ENCODE measurements around the gene OR56A1. TPM values are rescaled to one million over a fixed set of nuclear protein-coding genes. Genes with fewer than 3 reads are reported as not detected.
"Not testable (repeated sequence)": the region's sequence is repeated elsewhere in the genome, so short reads cannot be mapped to it uniquely, and the experiment has no call there.

Gene OR56A1, protein sequence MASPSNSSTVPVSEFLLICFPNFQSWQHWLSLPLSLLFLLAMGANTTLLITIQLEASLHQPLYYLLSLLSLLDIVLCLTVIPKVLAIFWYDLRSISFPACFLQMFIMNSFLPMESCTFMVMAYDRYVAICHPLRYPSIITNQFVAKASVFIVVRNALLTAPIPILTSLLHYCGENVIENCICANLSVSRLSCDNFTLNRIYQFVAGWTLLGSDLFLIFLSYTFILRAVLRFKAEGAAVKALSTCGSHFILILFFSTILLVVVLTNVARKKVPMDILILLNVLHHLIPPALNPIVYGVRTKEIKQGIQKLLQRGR
- polyA plus RNA-seq (ENCODE audit: insufficient read length in 10 of 10), result not detected
- long read RNA-seq, donor 1, result 0 reads
- long read RNA-seq, donor 2, result 0 reads
- long read RNA-seq, donor 3, result 0 reads
- long read RNA-seq, donor 4, result 0 reads
- long read RNA-seq, donor 5, result 0 reads
- long read RNA-seq, donor 6, result 0 reads
- long read RNA-seq, donor 7, result 0 reads
- long read RNA-seq, donor 8, partial matches to known transcripts, result 0 of 1 reads
- long read RNA-seq, donor 8, other reads (novel, unspliced or antisense), result 0 of 1 reads
- long read RNA-seq, donor 9, result 0 reads

DNA sequence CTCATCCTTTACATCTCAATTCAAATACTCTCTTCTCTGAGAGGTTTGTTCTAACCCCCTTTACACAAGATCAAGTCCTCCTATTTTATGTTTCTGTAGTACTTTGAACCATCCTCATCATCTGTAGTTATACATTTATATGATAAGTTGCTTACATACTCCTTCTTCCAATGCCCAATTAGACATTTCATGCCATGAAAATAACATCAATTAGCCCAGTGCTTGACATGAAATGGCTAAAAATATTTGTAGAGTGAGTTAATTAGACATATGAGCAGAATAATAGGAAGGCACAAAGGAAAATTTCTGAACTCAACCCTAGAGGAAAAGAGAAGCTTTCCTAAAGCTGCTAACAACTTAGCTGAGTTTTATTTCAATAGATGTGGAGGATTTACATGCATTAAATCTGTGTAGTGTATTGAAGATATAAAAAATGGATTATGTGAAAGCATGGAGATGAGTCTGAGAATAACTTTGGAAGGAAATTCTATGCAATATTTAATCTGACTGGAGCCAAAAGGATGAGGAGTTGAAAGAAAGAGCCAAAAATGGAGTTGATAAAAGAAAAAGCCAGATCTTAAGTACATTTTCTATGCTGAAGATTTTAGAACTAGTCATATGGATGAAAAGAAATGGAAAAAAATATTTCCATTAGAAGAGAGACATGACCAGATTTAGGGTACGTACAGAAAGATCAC, at the start of gene OR56A1:
Gene OR56A1 (minus strand): TSS at position 51 of the 698 bp plus-strand sequence. CDS start 3,066 bp downstream, outside the sequence.
- no peak for DNase-seq

DNA sequence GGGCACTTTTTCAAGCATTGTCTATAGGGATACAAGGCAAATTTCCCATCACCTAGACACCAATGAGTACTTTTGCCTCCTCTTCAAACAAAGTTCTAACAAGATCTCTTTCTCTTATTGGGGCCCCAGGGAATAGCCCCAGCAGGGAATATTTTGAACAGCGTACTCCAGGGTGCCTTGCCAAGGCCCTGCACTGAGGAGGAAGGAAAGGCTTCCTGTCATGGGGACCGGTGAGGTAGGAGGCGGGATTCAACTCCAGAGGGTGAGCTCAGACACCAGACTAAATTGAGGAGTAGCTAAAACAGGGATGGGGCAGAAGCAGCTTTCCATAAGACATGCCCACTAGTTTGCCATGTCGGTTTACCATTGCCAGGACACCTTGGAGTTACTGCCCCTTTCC, 48.9 kb upstream of the OR56A1 start:
- no peak for DNase-seq

DNA sequence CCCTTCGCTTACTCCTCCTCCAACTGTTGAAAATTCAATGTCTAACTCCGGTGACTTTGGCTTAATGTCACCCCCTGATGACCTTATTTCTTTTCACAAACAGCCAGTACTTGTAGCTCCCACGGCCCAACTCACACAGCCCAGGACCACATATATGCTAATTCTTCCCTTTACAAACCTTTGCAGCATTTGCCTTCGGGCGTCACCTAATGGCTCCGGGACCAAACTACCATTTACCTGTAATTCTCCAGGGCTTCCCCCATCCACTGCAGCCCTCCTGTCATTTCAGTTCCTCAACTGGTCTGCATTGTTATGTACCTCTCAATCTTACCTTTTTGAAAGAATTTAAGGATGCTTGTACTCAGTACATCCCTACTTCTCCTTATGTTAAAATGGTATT, 47.2 kb upstream of the OR56A1 start:
- no peak for DNase-seq

DNA sequence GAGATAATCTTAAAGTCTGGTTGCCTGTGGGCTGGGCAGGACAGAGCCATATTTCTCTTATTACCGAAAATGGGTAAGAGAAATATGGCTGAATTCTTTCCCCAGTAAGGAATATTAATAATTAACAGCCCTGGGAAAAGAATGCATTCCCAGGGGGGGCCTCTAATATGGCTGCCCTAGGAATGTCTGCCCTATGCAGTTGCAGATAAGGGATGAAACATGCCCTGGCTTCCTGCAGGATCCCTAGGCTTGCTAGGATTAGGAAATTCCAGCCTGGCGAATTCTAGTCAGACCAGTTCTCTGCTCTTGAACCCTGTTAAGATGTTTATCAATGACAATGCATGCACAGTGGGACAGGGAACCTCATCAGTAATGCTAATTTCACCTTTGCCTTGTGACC, 45.9 kb upstream of the OR56A1 start:
- DNase-seq, result not testable (repeated sequence)

DNA sequence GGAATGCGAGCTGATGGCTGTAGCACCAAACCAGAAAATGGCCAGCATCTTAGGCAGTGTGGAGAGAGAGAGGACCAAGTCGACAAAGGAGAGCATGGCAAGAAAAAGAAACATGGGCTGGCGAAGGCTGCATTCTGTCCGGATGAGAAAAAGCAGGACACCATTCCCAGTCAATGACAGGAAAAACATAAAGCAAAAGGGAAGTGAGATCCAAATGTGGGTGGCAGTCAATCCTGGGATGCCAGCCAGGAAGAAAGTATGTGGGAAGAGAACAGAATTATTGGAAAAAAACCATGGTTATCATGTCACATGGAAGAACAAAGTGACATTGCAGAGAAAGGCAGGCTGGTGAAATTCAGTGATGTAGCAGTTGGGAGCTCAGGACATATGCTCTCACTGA, 36.9 kb upstream of the OR56A1 start:
- DNase-seq, result no peak

DNA sequence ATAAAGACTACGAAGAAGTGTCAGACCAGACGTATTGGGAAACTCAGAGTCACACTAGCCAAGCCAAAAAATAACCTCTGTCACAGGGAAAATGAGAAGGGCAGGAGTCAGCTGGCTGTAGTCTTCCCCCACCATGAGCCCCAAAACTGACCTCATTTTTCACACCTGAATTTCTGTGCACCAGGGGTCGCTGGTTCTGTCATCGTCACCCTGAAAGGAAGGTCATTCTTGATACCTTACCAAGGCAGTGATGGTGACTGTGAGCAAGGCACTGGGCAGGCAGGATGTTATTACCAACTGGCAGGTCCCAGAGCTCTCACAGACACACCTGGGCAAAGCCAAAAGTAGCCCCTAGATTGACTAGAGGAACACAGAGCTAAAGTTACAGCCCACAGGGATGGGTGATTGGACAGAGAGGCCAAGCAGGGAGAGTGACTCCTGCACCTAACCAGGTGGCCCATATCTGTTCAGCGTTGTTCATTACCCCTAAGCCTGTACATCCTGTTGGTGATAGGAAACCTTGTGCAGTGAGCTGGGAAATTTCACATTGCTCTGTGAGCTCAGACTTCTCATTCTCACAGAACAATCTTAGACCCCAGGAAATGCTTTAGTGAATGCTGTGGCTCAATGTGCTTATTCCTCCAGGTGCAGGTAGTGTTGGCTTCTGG, 32.3 kb upstream of the OR56A1 start:
- no peak for DNase-seq

DNA sequence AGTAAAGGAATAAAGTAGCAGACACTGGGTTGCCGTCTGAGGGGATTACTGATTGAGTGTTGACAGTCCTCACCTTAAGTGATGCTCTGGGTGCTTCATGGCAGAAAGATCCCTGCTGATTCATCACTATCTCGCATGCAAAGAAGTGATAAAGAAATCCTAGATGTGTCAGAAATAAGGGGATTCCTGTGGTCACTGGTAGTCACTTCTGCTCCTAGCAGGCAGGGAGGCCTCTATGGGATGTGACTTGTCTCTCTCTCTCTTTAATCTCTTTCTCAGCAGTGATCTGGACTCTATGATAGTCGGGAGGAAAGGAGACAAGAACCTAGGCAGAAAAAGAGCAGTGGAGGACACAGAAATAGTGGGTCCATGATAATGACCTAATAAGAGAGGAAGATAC, 30.9 kb upstream of the OR56A1 start:
- no peak for DNase-seq

DNA sequence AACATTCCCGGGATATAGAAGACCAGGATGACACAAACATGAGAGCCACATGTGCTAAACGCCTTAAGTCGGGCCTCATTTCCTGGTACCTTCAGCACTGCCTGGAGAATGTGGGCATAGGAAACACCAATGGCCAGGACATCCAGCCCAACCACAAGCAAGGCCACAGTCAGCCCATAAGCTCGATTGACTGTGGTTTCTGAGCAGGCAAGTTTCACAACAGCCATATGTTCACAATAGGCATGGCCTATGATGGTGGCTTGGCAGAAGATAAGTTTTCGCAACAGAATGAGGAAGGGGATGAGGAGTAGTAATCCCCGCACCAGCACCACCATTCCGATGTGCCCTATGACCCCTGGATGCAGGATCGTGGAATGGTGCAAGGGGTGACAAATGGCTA, 26.9 kb upstream of the OR56A1 start:
- DNase-seq, result no peak

DNA sequence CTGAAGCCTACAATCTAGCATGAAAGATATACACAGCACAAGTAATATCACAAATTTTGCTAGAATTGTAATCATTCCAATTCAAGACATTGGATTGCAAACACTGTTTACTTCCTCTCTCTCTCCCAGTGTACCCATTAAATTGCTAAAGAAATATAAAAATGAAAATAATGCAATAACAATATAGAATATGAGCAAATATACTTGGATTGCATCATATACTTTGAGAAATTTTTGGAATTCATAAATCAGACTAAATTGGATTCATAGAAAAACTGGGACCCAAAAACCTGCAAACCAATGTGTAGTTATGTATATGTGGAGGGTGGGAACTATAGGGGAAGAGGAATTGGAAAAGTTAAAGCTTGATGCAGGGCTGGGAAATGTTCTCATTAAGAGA, 25.0 kb upstream of the OR56A1 start:
- no peak for DNase-seq

DNA sequence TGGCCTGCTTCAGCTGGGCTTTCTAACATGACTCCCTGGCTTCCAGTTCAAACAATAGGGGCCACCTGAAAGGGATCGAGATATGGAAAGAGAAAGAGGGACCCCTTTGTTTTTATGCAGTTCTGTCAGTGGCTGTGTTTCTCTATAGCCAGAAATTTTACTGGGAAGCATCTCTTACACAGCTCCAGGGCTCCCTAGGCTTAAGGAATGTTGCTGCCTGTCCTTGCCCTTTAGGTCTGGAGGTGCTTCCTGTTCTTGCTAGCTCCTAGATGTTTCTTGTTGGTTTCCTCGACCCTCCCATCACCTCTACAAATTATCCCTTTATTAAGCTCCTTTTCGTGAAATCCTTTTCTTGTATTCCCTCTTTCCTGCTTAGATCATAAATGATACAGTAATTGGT, 21.8 kb upstream of the OR56A1 start:
- DNase-seq, result no peak

DNA sequence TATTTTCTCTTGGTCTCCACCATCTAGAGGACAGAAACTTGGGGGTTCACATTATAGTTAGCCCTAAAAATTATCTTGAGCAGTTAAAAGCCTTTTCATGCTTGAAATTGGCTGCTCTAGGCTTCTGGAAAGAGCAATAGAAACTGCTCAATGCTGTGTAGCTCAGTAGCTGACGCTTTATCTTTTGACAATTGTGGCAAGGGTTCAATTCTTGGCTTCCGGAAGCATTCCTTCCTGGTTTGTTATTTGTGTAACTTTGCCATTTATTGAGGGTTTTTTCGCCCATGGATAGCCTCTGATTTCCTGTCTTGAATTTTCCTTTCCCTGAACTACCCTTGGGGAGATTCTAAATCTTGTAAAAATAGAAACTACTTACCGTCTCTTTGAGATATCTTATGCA, 10.3 kb upstream of the OR56A1 start:
- no peak for DNase-seq

DNA sequence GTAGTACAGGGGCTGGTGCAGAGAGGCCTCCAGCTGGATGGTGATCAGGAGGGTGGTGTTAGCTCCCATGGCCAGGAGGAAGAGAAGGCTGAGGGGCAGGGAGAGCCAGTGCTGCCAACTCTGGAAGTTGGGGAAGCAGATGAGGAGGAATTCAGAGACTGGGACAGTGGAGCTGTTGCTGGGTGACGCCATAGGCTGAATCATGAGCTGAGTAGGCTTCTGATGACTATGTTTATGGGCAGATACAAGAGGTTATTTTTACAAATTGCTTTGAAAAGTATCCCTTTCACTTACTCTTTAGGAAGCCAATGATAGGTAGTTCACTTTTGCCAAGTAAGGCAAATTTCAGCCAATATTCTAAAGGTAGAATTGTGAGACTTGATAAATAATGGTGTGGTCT, 3.1 kb downstream of the OR56A1 start:
- DNase-seq, result no peak

DNA sequence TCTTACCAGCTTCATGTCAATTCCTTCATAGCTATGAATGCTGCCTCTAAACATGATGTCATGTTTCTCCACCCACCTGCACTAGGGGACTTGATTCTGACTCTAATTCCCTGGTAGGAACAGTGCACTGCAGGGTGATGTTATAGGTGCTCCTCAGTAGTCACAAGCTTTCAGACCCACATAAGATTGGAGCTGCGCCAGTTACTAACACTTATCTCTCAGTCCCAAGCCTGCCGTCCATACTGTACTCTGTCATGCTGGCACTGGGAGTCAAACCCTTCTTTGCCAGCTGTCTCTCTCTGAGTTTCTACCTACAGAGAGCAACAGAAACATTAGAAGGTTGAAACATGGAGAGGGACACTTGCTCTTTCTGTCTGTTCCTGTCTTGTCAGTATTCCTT, 5.5 kb downstream of the OR56A1 start:
- no peak for DNase-seq

DNA sequence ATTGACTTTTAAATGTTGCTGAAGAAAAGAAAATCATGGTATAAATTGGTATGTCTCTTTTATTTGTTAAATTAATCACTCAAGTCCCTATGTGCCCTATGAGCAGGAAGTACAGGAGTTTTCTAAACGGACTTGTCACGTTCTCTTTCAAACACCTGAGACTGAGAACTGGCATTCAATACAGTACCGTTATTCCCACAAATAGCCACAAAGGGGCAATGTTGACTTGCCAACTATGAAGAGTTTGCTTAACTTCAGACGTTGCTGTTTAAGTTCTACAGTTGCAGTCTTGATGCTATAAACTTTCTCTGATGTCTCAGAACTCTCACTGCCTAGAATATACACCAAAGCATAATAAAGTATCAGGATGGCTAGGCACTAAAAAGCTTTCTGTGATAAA, 7.6 kb downstream of the OR56A1 start:
- DNase-seq, result peak in 2 of 3 donors; percentile 2 to 20

DNA sequence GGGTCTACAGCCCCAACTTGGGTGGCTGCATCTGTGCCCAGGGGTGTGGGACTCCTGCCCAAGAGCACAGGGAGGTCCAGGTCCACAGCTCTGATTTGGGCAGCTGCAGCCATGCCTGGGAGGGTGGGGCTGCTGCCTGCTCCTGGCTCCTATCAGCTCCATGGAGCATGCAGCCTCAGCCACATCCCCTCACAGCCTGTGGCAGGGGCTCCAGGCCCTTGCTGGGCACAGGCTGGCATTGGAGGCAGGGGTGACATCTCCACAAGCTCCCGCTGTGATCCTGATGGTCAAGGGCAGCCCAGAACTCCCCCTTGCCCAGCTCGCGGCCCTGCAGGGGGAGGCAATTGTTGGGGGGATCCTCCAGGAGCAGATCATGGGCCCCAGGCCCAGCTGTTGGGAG, 17.5 kb downstream of the OR56A1 start:
- DNase-seq, result no peak

DNA sequence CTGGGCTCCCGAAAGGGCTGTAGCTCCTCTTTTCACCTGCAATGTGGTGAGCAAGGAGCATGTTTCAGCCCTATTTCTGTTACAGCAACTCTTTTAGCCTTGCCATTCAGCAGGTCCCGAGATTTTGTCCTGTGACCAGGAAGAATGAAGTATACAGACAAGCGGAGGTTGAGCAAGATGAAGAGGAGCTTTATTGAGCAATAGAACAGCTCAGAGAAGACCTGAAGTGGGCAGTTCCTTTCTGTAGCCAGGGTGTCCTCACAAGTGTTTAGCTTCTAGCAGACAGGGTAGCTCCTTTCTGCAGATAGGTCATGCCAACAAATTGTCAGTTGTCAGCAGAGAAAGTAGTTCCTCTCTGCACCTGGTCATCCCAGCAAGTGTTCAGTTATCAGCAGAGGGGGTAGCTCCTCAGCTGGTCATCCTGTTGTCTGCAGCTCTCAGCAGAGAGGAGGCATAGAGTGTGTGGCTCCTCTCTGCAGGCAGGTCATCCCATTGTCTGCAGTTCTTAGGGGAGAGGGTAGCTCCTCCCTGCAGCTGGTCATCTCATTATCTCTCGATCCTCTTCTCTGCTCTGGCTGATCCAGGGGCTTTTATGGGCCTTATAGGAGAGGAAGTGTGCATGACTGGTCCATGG, 18.4 kb downstream of the OR56A1 start:
- no peak for DNase-seq

DNA sequence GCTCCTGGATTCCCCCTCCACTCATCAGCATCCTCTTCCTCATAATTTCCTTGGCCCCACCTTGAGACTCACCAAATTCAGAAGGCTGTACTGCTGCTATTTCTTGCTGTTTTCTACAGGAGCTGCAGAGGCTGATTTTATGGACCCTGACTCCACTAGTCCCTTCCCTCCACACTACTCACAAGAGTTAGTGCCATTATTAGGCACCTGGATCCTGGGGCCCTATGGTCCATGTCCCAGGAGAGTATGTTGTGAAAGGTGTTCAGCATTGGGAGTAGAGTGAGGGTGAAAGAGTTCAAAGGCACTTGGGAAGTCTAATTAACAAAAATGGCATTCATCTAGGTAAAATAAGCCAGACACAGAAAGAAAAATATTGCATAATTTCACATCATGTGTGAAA, 23.7 kb downstream of the OR56A1 start, which contains the start of gene OR56A4:
Gene OR56A4 (minus strand): TSS at position 101 of the 400 bp plus-strand sequence. CDS start 3,954 bp downstream, outside the sequence.
- no peak for DNase-seq

DNA sequence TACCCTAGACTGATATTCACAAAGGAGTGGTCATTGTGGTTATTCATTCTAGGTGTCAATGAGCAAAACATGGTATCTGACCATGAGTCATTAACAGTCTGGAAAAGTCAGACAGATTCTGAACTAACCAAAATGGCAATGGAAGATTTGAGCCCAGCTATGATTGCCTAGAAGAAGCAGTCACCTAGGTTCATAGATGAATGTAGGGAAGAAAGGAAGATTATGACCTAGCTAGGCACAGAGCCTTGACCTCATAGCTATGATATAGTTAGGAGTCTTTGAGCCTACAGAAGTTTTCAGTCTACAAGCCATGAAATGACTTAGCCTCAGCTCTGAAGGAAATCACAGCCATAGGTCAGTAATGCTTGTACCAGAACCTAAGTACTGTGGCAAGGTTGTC, 24.2 kb downstream of the OR56A1 start:
- no peak for DNase-seq

DNA sequence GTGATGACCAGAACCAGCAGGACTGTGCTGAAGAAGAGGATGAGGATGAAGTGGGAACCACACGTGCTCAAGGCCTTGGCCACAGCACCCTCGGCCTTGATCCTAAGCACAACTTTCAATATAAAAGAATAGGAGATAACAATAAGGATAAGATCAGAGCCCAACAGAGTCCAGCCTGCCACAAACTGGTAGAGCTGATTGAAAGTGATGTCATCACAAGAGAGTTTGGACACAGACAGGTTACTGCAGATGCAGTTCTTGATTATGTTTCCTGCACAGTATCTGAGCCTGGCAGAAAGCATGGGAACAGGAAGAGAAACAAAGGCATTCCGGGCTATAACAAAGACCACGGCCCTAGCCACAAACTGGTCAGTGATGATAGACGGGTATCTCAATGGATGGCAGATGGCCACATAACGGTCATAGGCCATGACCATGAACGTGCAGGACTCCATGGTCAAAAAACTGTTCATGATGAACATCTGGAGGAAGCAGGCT, 28.3 kb downstream of the OR56A1 start:
- no peak for DNase-seq

DNA sequence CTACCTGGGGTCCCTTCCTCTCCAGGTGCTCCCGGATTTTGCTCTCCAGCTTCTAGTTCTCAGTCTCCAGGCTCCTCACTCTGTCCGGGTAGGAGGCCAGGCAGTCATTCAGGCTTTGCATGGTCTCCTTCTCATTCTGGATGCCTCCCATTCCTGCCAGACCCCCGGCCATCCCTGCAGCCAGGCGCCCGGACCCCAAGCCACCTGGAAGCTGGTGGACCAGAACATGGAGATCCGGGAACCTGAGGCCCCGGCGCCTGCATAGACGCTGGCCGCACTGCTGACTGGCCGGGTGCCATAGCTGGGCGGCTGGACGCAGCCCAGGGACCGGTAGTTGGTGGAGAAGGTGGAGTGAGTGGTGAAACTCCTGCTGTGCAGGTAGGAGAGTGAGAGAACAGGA, 35.8 kb downstream of the OR56A1 start:
- DNase-seq, result no peak

DNA sequence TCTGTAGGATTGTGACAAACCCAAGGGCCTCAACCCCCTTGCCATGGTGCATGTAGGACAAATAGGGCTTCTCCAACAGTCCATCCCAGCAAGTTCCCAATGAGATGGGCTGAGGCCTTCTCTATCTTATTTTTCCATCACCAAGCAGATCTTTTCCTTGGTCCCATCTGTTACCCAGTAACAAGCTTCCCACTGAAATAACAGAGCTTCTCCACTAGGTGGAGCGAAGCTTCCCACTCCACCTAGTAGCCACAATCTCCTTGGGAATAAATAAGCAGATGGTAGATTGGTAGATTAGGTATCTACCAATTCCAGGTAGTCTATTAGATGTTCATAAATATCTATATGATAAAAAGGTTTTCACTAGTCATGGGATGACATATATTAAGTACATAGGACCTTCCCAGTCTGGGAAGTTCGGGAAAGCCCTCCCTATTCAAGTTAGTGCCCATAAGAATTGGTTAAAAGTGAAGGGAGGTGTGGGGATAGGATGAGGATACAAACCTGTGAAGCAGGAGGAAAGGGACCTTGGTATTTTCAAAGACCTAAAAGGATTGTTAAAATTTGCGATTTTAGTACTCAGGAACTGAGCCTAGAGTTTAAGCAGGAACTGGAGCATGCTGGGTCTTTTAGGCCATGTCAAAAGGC, 37.8 kb downstream of the OR56A1 start:
- no peak for DNase-seq

All from muscle of back (tissue), 13 donors.